Thyroid gland (tissue), 4 donors: ENCODE data around the gene CDC42EP1. TPM values are rescaled to one million over a fixed set of nuclear protein-coding genes. Genes with fewer than 3 reads are reported as not detected.
"Not testable (repeated sequence)": the region's sequence is repeated elsewhere in the genome, so short reads cannot be mapped to it uniquely, and the experiment has no call there.

ENCODE experiments used
- DNase-seq, 2 donors: peaks; one replicate each; pipeline ENCODE4 v3.0.0-alpha.2; 2019
- H3K27ac ChIP-seq, 3 donors: fragments of 200-600 bp; sonication (generic); 1 replicate in 2 of 3; 2 replicates in 1 of 3; pipeline ENCODE4 v1.5.1; 2016 to 2019; ENCODE audit warnings: mild to moderate bottlenecking in 1 of 3, moderate library complexity in 1 of 3
- H3K27me3 ChIP-seq: fragments of 200-600 bp; sonication (generic); one replicate; pipeline ENCODE4 v1.5.1; 2019
- H3K36me3 ChIP-seq, 2 donors: fragments of 200-600 bp; sonication (generic); one replicate each; pipeline ENCODE4 v1.5.1; 2016 to 2019
- H3K4me1 ChIP-seq, 2 donors: fragments of 200-600 bp; sonication (generic); one replicate each; pipeline ENCODE4 v1.5.1; 2017 to 2019
- H3K4me3 ChIP-seq, 3 donors: fragments of 200-600 bp; sonication (generic); replicated peaks in 1 of 3; 1 replicate in 2 of 3; 2 replicates in 1 of 3; pipeline ENCODE4 v1.5.1; 2016; ENCODE audit warnings: mild to moderate bottlenecking in 1 of 3
- H3K9me3 ChIP-seq: fragments of 200-600 bp; sonication (generic); one replicate; pipeline ENCODE4 v1.5.1; 2017
- POLR2A ChIP-seq, 2 donors: fragments of 450-650 bp; IDR thresholded peaks; one replicate each; pipeline ENCODE4 v1.6.1; 2017; ENCODE audit warnings: antibody characterized with exemption in 2 of 2, mild to moderate bottlenecking in 2 of 2, moderate library complexity in 1 of 2
- WGBS, 2 donors: methylation state at CpG; one replicate each; pipeline ENCODE4 v1.1.5; 2017; 5-methylcytosine and 5-hydroxymethylcytosine counted together
- intact Hi-C: fragments of 100-400 bp; cut with DNase I; formaldehyde crosslinking; loops from one replicate; pipeline ENCODE4 v1.15.1; 2023
- total RNA-seq, 4 donors: library from RNA; depleted of rRNA; stranded (reverse); fragments of >200 nt; gene quantifications; one replicate each; pipeline ENCODE4 v1.2.3, GENCODE V29; 2016
- TF ChIP-seq, protein P1 (sequence below), 6 experiments: fragments of 200-600 bp in 3 of 6; fragments of 450-650 bp in 3 of 6; sonication (generic) in 3 of 6; IDR thresholded peaks; one replicate each; pipeline ENCODE4 v1.5.1; 2016 to 2019; ENCODE audit warnings: antibody characterized with exemption in 6 of 6, mild to moderate bottlenecking in 2 of 6, inconsistent platforms in 1 of 6, moderate library complexity in 1 of 6

Gene CDC42EP1
- total RNA-seq, 4 donors from 2014 or later: 15.7 to 23.3 (median 18.3) TPM

GRCh38 chr22:37547251-37547741 is 13.0 kb upstream of the CDC42EP1 start:
- 58 to 60% methylated on average over 9 of the region's 9 CpGs for WGBS, 2 donors
- Histone ChIP-seq H3K27ac (peak overlapping the region; percentile 85 to 94 (median 92)), H3K36me3 (no peaks in the 10 kb centered on the region), H3K27me3 (no peaks in the 10 kb centered on the region), H3K4me3 (no peak overlapping the region), H3K9me3 (no peaks in the 10 kb centered on the region), H3K4me1 (peaks cover 34 to 58% of the 10 kb centered on the region in 2 donors)
- intact Hi-C loops: loop anchor here (10.0 kb wide), 1 partner anchor 48 kb away; no protein-coding TSS in a partner anchor
- no peak for DNase-seq
- TF ChIP-seq, protein P1, sequence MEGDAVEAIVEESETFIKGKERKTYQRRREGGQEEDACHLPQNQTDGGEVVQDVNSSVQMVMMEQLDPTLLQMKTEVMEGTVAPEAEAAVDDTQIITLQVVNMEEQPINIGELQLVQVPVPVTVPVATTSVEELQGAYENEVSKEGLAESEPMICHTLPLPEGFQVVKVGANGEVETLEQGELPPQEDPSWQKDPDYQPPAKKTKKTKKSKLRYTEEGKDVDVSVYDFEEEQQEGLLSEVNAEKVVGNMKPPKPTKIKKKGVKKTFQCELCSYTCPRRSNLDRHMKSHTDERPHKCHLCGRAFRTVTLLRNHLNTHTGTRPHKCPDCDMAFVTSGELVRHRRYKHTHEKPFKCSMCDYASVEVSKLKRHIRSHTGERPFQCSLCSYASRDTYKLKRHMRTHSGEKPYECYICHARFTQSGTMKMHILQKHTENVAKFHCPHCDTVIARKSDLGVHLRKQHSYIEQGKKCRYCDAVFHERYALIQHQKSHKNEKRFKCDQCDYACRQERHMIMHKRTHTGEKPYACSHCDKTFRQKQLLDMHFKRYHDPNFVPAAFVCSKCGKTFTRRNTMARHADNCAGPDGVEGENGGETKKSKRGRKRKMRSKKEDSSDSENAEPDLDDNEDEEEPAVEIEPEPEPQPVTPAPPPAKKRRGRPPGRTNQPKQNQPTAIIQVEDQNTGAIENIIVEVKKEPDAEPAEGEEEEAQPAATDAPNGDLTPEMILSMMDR (IDR thresholded peaks at IDR 0.05): no peak
- TF ChIP-seq POLR2A (IDR thresholded peaks at IDR 0.05): no peak

GRCh38 chr22:37549704-37550059 is 10.6 kb upstream of the CDC42EP1 start:
- WGBS, 2 donors: 20 to 30% methylated on average over 5 of the region's 5 CpGs
- intact Hi-C loops: loop anchor here (10.0 kb wide), 1 partner anchor 45 kb away; no protein-coding TSS in a partner anchor
- Histone ChIP-seq H3K36me3 (no peaks in the 10 kb centered on the region), H3K4me3 (no peak overlapping the region), H3K9me3 (no peaks in the 10 kb centered on the region), H3K27me3 (no peaks in the 10 kb centered on the region), H3K4me1 (peaks cover 34 to 63% of the 10 kb centered on the region in 2 donors), H3K27ac (peak overlapping the region; percentile 11 to 48 (median 46))
- DNase-seq: peak; percentile 89 to 90
- no peak for TF ChIP-seq POLR2A (IDR thresholded peaks at IDR 0.05)
- TF ChIP-seq, protein P1 (IDR thresholded peaks at IDR 0.05): peak in 3 of 6 experiments; percentile 42 to 54 (median 45)

DNA sequence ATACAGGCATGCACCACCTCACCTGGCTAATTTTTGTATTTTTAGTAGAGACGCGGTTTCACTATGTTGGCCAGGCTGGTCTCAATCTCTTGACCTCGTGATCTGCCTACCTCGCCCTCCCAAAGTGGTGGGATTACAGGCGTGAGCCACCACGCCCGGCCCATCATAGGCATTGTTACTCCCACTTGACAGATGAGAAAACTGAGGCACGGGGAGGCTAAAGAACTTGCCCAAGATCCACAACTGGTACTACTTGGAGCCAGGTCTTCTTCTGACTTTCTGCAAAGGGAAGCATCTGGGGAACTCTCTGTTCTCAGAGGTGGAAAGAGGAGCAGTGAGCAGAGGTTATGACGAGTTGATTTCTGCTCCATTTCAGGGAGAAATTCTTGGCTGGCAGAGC is 9.4 kb upstream of the CDC42EP1 start:
- Histone ChIP-seq H3K4me1 (peaks cover 28 to 55% of the 10 kb centered on the region in 2 donors), H3K27ac (peak overlapping the region in 1 of 3 donors; percentile 38)
- H3K4me3 ChIP-seq, DNase-seq, H3K27me3 ChIP-seq, H3K36me3 ChIP-seq, intact Hi-C loops, H3K9me3 ChIP-seq: not testable (repeated sequence)
- 78 to 90% methylated on average over 9 of the region's 9 CpGs for WGBS, 2 donors

- WGBS, 2 donors: 67 to 71% methylated on average over 6 of the region's 6 CpGs
- no peak for DNase-seq
- Histone ChIP-seq H3K4me1 (peaks cover 17 to 49% of the 10 kb centered on the region in 2 donors), H3K36me3 (no peaks in the 10 kb centered on the region), H3K27ac (peak overlapping the region in 2 of 3 donors; percentile 36 to 46), H3K27me3 (no peaks in the 10 kb centered on the region), H3K9me3 (no peaks in the 10 kb centered on the region), H3K4me3 (no peak overlapping the region)
- TF ChIP-seq POLR2A (IDR thresholded peaks at IDR 0.05): no peak
- TF ChIP-seq, protein P1 (IDR thresholded peaks at IDR 0.05): no peak
- intact Hi-C loops: no loop called here
These were observed 8.3 kb upstream of the CDC42EP1 start for GRCh38 chr22:37551981-37552380.

DNA sequence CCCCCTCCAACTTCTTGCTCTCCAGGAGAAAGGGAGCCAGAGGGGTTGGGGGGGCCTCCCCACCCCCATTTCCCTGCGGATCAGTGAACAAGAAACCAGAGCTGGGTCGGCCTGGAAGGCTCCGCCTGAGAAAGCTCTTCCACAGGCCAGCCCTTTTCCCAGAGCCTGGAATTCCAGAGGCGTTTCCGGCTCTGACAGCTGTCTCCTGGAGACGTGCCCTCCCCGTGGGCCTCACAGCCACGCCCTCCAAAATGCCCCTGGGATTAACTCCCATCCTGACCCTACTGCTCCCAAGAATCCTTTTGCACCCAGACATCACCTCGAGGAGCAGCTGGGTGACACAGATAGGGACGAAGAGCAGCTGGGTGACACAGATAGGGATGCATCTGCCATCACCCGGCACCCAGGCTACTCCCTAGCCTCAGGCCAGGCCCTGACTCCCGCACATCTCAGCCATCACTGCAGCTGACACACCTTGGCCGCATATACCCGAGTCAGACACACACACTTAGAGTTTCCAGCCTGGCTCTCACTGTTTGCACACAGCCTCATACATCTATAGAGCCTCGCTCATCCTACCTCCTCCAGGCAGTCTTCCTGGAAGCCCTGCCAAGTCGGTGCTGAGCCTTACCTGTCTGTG is 7.6 kb upstream of the CDC42EP1 start:
- Histone ChIP-seq H3K27ac (peak overlapping the region in 2 of 3 donors; percentile 36 to 46), H3K4me1 (peaks cover 11 to 43% of the 10 kb centered on the region in 2 donors), H3K36me3 (no peaks in the 10 kb centered on the region), H3K27me3 (no peaks in the 10 kb centered on the region), H3K9me3 (no peaks in the 10 kb centered on the region), H3K4me3 (no peak overlapping the region)
- intact Hi-C loops: no loop called here
- no peak for DNase-seq
- TF ChIP-seq POLR2A (IDR thresholded peaks at IDR 0.05): no peak
- TF ChIP-seq, protein P1 (IDR thresholded peaks at IDR 0.05): no peak
- 61 to 69% methylated on average over 6 to 11 of the region's 16 CpGs for whole genome bisulfite sequencing, 2 donors
